Measurements from ENCODE around the gene TCF7L1.
A peak's percentile ranks its signal among the peaks of the same experiment; 100 is the strongest.

Gene TCF7L1

GRCh38 chr2:85355521-85355920, 222.3 kb downstream of the TCF7L1 start:
- H3K27ac ChIP-seq (ENCODE audit: low read length), result no peak overlapping the region
- TF ChIP-seq EZH2phosphoT487 (IDR thresholded peaks at IDR 0.05; ENCODE audit: low read depth), result no peak
- TF ChIP-seq, protein P1, sequence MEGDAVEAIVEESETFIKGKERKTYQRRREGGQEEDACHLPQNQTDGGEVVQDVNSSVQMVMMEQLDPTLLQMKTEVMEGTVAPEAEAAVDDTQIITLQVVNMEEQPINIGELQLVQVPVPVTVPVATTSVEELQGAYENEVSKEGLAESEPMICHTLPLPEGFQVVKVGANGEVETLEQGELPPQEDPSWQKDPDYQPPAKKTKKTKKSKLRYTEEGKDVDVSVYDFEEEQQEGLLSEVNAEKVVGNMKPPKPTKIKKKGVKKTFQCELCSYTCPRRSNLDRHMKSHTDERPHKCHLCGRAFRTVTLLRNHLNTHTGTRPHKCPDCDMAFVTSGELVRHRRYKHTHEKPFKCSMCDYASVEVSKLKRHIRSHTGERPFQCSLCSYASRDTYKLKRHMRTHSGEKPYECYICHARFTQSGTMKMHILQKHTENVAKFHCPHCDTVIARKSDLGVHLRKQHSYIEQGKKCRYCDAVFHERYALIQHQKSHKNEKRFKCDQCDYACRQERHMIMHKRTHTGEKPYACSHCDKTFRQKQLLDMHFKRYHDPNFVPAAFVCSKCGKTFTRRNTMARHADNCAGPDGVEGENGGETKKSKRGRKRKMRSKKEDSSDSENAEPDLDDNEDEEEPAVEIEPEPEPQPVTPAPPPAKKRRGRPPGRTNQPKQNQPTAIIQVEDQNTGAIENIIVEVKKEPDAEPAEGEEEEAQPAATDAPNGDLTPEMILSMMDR (IDR thresholded peaks at IDR 0.05; ENCODE audit: low read depth, low read length), result no peak
- no peaks in the 10 kb centered on the region for H3K27me3 ChIP-seq (ENCODE audit: low read depth, low read length)
- peak overlapping the region; percentile 92; the same call in 1 of the 2 replicates for H3K9ac ChIP-seq (ENCODE audit: low read length)
- peaks cover 10% of the 10 kb centered on the region for H3K4me1 ChIP-seq (ENCODE audit: low read length)
- peak overlapping the region; percentile 94 for H3K4me3 ChIP-seq (ENCODE audit: low read length)
- H3K79me2 ChIP-seq (ENCODE audit: low read length), result peaks cover 28% of the 10 kb centered on the region
- no peaks in the 10 kb centered on the region for H3K9me3 ChIP-seq (ENCODE audit: insufficient read depth, low read length)
- peaks cover 13% of the 10 kb centered on the region for H3K36me3 ChIP-seq (replicated peaks; ENCODE audit: low read depth, low read length)
- H4K20me1 ChIP-seq (ENCODE audit: insufficient read depth, low read length), result no peaks in the 10 kb centered on the region
- H2AFZ ChIP-seq (ENCODE audit: low read depth, low read length), result no peak overlapping the region
- peak overlapping the region; percentile 79 for H3K4me2 ChIP-seq (ENCODE audit: low read length)

DNA sequence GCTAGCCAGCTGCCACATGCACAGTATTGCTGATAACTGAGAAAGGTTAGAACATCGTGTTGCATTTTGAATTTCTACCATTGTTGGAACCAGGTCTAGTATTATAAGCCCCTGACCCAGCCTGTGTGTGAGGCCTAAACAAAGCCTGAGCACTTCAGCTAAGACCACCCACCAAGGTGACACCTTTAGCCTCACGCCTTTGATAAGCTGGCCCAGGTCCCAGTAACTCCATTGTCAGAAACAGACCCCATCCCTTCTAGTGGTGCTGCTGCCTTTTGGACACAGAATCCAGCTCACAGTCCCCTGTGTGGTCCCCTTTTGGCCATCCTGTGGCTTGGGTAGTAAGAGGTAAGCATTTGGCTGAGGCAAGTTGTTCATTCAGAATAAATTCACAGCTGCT, 223.0 kb downstream of the TCF7L1 start:
- Histone ChIP-seq H3K27me3 (ENCODE audit: low read depth, low read length) (no peaks in the 10 kb centered on the region), H3K4me2 (ENCODE audit: low read length) (no peak overlapping the region), H3K9me3 (ENCODE audit: insufficient read depth, low read length) (no peaks in the 10 kb centered on the region), H2AFZ (ENCODE audit: low read depth, low read length) (no peak overlapping the region), H4K20me1 (ENCODE audit: insufficient read depth, low read length) (no peaks in the 10 kb centered on the region), H3K4me3 (ENCODE audit: low read length) (no peak overlapping the region), H3K27ac (ENCODE audit: low read length) (no peak overlapping the region), H3K36me3 (replicated peaks; ENCODE audit: low read depth, low read length) (peaks cover 8% of the 10 kb centered on the region), H3K4me1 (ENCODE audit: low read length) (peaks cover 10% of the 10 kb centered on the region), H3K79me2 (ENCODE audit: low read length) (peaks cover 28% of the 10 kb centered on the region), H3K9ac (ENCODE audit: low read length) (no peak overlapping the region)
- TF ChIP-seq, protein P1 (IDR thresholded peaks at IDR 0.05; ENCODE audit: low read depth, low read length), result no peak
- TF ChIP-seq EZH2phosphoT487 (IDR thresholded peaks at IDR 0.05; ENCODE audit: low read depth), result no peak

DNA sequence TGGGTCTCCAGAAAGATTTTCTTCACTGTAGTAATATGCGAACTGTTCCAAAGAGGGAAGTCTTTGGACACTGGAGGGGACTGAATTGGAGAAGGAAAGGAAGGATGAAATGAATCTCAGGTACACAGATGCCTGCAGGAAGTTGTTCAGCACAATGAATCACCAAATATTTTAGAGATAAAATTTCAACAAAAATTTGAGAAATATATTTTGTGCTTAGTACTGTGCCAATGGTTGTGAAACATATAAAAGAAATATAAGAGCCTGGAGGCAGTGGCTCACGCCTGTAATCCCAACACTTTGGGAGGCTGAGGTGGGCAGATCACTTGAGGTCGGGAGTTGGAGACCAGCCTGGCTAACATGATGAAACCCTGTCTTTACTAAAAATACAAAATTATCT, 224.5 kb downstream of the TCF7L1 start:
- Histone ChIP-seq H3K9me3 (ENCODE audit: insufficient read depth, low read length) (no peaks in the 10 kb centered on the region), H3K4me2 (ENCODE audit: low read length) (no peak overlapping the region), H3K4me1 (ENCODE audit: low read length) (peaks cover 10% of the 10 kb centered on the region), H2AFZ (ENCODE audit: low read depth, low read length) (no peak overlapping the region), H3K4me3 (ENCODE audit: low read length) (no peak overlapping the region), H3K9ac (ENCODE audit: low read length) (no peak overlapping the region), H3K79me2 (ENCODE audit: low read length) (peaks cover 25% of the 10 kb centered on the region), H3K36me3 (replicated peaks; ENCODE audit: low read depth, low read length) (peaks cover 8% of the 10 kb centered on the region), H3K27me3 (ENCODE audit: low read depth, low read length) (no peaks in the 10 kb centered on the region), H4K20me1 (ENCODE audit: insufficient read depth, low read length) (no peaks in the 10 kb centered on the region), H3K27ac (ENCODE audit: low read length) (no peak overlapping the region)
- TF ChIP-seq EZH2phosphoT487 (IDR thresholded peaks at IDR 0.05; ENCODE audit: low read depth), result no peak
- TF ChIP-seq, protein P1 (IDR thresholded peaks at IDR 0.05; ENCODE audit: low read depth, low read length), result no peak
